ENCODE results near the gene TAOK2.

The TAOK2 gene

DNA sequence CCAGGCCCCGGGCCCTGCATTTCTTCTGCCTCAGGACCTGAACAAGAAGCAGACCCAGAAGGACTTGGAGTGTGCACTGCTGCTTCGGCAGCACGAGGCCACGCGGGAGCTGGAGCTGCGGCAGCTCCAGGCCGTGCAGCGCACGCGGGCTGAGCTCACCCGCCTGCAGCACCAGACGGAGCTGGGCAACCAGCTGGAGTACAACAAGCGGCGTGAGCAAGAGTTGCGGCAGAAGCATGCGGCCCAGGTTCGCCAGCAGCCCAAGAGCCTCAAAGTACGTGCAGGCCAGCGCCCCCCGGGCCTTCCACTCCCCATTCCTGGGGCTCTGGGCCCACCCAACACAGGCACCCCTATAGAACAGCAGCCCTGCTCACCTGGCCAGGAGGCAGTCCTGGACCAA lies 12.6 kb downstream of the TAOK2 start:
- in situ Hi-C loops (cut with MboI; ENCODE audit: low sequenced_read_pairs), result no loop called here

DNA sequence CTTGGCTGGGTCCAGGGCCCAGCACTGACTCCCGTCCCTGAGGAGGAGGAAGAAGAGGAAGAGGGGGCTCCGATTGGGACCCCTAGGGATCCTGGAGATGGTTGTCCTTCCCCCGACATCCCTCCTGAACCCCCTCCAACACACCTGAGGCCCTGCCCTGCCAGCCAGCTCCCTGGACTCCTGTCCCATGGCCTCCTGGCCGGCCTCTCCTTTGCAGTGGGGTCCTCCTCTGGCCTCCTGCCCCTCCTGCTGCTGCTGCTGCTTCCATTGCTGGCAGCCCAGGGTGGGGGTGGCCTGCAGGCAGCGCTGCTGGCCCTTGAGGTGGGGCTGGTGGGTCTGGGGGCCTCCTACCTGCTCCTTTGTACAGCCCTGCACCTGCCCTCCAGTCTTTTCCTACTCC lies 13.3 kb downstream of the TAOK2 start:
- in situ Hi-C loops (cut with MboI; ENCODE audit: low sequenced_read_pairs), result no loop called here

DNA sequence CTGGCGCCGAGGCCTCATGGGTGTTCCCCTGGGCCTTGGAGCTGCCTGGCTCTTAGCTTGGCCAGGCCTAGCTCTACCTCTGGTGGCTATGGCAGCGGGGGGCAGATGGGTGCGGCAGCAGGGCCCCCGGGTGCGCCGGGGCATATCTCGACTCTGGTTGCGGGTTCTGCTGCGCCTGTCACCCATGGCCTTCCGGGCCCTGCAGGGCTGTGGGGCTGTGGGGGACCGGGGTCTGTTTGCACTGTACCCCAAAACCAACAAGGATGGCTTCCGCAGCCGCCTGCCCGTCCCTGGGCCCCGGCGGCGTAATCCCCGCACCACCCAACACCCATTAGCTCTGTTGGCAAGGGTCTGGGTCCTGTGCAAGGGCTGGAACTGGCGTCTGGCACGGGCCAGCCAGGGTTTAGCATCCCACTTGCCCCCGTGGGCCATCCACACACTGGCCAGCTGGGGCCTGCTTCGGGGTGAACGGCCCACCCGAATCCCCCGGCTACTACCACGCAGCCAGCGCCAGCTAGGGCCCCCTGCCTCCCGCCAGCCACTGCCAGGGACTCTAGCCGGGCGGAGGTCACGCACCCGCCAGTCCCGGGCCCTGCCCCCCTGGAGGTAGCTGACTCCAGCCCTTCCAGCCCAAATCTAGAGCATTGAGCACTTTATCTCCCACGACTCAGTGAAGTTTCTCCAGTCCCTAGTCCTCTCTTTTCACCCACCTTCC lies 13.9 kb downstream of the TAOK2 start:
- in situ Hi-C loops (cut with MboI; ENCODE audit: low sequenced_read_pairs), result no loop called here

DNA sequence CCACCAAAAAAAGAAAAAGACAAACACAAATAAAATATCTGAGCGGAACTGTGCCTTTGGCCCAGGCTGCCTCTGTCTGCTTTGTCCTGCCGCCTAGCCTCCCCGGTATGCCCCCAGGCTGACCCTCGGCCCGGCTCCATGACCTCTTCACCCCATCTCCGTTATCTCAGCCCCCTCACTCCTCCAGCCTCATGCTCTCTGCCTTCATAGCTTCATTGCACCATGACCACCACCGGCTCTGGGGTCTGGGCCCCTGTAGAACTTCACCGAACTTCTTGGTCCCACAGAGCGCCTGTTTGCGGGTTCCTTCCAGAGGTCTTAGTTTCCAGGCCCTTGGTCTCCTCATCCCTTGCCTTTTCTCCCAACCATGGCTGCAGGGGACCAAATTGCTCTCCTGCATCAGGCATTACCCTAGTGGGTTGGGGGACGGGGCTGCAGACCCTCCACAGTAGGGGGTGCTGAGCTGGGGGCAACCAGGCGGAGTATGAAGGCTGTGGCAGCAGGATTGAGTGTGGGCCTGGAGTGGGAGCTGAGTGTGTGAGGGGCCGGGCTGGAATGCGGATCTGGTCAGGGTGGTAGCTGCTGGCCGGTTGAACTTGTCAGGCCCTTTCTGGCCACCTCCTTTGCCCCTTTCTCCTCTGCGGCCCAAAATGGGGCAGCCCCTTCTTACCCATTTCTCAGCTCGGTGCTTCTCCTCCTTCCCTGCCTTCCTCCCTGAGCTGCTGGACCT lies 14.8 kb downstream of the TAOK2 start:
- in situ Hi-C loops (cut with MboI; ENCODE audit: low sequenced_read_pairs), result no loop called here

DNA sequence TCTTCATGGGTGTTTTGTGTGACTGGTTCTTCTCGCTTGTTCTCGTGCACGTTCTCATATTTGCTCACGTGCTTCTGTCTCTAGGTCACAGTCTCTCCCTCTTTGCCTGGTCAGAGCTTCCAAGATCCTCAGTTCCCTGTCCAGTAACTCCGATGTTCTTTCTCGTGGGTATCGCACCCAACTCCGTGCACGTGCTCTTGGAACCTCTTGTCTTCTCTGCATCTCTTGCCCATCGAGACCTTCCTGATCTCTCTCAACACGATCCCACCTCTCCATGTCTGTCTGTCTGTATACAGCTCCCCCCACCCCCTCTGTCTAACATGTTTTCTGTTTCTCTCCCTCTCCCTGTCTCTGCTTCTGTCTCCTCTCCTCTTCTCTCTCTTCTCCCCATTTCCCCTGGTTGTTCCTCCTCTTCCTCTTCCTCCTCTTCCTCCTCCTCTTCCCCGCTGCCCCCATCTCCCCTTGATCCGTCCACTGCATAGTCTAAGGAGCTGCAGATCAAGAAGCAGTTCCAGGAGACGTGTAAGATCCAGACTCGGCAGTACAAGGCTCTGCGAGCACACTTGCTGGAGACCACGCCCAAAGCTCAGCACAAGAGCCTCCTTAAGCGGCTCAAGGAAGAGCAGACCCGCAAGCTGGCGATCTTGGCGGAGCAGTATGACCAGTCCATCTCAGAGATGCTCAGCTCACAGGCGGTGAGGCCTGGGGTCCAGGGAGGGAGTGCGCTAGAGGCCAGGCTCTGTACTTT lies 15.6 kb downstream of the TAOK2 start:
- in situ Hi-C loops (cut with MboI; ENCODE audit: low sequenced_read_pairs), result no loop called here

DNA sequence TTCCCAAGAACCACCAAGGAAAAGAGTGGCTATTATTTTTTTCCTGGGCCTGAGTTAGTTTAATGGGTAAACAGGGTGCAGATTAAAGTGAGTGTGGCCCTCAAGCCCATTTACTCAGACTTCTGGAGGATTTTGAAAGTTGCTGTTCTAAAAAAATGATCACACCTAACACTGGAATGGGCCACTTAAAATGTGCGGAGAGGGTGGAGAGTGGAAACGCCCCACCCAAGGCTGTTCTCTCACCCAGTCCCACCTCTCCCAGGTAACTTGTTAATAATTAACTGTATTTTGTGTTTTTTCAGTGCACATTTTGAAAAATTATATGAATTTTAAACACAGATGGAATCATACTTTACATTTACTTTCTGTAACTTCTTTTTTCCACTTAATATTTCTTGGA lies 16.4 kb downstream of the TAOK2 start:
- in situ Hi-C loops (cut with MboI; ENCODE audit: low sequenced_read_pairs), result no loop called here

DNA sequence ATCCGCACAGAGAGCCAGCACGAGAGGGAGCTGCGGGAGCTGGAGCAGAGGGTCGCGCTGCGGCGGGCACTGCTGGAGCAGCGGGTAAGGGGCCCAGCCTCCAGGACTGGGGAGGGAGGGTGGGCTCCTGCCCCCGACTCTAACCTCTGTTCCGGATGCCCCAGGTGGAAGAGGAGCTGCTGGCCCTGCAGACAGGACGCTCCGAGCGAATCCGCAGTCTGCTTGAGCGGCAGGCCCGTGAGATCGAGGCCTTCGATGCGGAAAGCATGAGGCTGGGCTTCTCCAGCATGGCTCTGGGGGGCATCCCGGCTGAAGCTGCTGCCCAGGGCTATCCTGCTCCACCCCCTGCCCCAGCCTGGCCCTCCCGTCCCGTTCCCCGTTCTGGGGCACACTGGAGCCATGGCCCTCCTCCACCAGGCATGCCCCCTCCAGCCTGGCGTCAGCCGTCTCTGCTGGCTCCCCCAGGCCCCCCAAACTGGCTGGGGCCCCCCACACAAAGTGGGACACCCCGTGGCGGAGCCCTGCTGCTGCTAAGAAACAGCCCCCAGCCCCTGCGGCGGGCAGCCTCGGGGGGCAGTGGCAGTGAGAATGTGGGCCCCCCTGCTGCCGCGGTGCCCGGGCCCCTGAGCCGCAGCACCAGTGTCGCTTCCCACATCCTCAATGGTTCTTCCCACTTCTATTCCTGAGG lies 17.4 kb downstream of the TAOK2 start:
- in situ Hi-C loops (cut with MboI; ENCODE audit: low sequenced_read_pairs), result no loop called here

DNA sequence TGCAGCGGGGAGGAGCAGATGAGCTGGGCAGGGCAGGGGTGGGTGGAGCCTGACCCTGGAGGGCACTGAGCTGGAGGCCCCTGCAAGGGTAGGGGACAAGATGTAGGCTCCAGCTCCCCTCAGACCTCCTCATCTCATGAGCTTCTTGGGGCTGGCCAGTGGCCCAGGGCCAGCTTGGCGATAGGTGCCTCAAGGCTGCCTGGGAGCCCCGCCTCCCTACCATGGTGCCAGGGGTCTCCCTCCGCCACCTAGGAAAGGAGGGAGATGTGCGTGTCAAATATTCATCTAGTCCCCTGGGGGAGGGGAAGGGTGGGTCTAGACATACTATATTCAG lies 17.9 kb downstream of the TAOK2 start:
- in situ Hi-C loops (cut with MboI; ENCODE audit: low sequenced_read_pairs), result no loop called here

DNA sequence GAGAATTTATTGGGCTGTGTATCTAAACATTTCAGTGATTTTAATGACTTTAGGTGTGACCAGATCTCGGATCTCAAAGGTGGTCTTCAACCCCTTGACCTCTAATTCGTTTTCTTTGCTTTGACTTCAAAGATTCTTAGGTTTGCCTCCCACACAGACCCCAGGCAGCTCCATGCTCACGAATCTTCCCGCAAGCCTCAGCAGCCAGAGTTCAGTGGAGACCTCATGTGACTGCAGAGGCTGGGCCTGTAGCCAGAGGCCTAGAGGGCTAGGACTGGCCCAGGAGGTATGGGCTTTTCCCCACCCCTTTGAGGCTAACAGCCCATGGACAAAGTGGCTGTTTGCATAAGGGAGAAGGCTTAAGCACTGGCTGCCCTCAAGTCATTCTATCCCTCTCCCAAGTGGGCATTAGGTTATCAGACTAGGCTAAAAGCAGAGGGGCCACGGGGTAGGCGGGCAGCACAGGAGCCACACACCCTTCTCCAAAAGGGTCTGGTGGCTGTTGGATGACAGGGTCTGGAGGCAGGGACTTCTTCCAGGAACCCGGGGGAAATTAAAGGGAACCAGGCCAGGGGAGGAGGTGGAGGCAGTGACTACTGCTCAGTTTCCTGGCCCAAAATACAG lies 18.8 kb downstream of the TAOK2 start:
- in situ Hi-C loops (cut with MboI; ENCODE audit: low sequenced_read_pairs), result no loop called here

DNA sequence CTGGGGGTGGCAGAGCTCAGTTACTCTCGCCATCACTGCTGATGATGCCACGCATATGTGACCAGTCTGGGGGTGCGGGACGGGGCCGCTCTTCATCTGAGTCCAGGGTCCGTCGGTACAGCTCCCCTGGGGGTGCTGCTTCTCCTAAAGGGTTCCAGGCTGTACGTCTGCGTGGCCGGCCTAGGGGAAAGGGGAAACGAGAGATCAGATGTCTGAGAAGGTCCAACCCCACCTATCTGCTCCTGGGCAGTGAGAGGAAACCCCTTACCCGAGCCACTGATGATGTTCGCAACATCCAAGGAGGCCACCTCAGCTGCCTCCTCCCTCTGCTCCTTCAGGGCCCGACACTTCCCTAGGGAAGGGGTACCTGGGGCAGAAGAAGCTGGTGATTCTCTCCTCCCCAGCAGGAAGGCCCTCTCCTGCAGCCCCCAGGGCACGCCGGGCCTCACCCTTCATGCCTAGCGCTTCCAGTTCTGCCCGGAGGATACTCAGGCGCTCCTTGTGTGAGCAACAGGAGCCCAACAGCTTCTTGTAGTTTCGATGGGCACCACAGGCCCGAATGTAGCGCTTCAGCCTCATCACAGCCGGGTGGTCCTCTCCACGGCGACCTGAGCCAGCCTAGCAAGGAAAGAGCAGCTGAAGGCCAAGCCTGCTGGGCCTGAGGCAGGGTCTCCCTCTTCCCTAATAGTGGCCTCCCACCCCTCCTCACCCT lies 19.7 kb downstream of the TAOK2 start:
- in situ Hi-C loops (cut with MboI; ENCODE audit: low sequenced_read_pairs), result no loop called here

DNA sequence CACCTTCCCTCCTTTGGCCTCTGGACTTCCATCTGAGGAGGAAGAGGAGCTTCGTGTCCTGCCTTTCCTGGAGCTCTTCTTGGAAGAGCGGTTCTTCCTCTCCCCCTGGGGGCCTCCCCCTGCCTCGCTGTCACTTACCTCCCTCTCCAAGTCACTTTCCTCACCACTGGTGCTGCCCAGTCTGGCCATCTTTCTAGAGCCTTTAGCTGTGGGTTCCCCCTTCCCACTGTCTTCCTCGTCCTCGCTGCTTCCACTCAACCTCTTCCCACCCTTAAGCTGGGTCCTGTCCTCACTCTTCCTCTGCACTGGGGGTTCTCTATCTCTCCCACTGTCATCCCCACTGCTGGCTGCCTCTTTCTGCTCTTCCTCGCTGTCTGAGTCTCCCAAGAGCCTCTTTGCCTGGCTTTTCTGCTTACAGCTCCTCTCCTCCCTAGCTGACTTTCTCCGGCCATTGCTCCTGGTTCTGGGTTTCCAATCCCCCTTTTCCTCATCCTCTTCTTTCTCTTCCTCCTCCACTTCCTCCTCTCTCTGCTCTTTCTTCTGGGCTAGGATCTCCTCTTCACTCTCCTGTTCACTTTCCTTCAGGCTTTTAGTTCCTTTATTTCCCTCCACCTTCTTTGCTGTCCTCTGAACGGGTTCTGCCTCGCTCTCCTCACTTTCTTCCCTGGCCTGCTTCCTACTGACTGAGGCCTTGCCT lies 20.4 kb downstream of the TAOK2 start:
- in situ Hi-C loops (cut with MboI; ENCODE audit: low sequenced_read_pairs), result no loop called here

DNA sequence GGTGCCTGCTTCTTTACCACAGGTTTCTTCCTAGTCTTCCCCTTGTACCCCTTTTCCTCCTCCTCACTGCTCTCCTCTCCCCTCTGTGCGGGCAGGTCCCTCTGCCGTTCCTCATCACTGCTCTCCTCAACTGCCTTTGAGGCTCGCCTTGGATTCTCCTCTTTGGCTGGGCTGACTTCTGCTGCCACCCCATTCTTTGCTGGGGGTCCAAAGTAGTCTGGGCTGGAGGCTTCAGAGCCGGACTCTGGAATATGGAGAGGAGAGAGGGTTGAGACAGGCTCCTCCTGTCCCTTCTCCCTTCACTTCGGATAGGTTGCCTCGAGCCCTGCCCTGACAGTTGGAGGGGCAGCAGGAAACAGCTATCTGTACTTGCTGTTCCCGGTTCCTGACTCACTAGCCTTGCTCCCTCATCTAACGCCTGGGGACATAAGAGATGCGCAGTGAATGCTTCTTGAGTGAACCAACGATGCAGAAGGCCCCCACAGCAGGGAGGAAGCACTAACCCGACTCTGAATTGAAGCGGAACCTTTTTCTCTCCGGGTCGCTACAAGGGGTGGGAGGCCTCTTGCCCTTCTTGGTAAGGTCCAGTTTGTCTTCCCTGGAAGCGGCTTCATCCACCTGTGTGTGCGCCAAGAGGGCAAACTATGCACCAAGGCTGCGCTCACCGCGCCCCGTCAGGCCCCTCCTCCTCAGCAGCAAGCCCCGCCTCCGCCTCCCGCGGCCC lies 21.1 kb downstream of the TAOK2 start:
- in situ Hi-C loops (cut with MboI; ENCODE audit: low sequenced_read_pairs), result no loop called here

DNA sequence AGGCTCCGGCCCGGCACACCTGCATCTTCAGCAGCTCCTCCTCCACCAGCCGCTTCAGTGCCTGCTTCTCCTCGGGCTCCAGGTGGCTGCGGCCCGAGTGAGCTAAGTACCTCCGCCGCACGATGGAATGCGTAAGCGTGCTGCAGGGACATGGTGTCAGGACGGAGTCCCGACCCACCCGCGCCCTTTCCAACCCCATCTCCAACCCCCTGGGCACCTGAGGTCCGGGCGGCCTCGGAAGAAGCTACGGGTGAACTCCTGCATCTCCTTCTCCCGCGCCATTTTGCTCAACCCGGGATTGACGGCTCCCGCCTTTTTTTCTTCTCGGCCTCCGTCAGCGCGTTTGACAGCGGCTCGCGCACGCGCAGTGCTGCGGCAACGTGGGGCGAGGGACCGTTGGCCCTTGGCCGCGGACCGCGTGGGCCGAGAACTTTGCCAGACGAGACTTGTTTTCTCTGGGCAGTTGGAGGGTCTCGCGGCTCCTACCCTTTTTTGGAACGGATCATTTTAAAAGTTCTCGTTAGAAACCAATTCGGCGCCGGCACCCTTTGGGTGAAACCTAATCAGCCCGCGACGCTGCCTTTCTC lies 21.7 kb downstream of the TAOK2 start, which contains the start of gene HIRIP3:
Gene HIRIP3, minus strand, starts transcription at position 294 of the 587 bp plus-strand sequence. Its CDS starts 12 bp downstream, at position 282.
- in situ Hi-C loops (cut with MboI; ENCODE audit: low sequenced_read_pairs), result no loop called here

DNA sequence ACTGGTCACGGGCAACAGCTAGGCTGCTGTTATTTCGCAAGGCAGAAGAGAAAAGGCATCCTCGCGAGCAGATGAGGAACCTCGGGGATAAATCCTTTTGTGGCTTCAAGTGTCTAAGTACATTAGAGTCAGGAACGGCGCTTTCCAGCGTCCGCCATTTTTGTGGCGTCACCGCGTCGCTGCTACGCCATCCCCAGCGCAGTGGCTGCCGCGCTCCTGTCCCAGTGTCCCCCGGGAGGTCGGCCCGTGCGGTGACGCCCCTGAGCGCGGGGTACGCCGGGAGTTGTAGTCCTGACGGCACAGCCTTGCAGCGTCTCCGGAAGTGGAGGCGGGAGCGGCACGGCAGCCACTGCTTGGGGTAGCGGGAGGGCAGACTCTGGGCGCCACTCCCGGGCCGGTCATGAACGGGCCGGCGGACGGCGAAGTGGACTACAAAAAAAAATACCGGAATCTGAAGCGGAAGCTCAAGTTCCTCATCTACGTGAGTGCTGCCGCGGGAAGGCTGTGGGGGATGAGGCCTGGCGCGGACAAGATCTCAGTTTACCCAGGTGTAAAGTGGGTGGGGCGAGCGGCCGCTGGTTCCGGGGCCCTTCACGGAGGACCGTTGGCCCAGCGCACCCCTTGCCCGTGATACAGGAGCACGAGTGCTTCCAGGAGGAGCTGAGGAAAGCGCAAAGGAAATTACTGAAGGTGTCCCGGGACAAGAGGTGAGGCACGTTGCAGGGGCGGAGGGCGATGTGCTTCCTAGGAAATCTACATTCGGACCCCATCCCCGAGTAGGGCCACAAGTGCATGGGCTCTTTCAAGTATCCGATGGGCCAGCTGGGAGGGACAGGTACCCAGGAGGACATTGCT lies 22.5 kb downstream of the TAOK2 start, which contains the start of gene INO80E:
Gene INO80E, plus strand, starts transcription at position 331 of the 855 bp plus-strand sequence. Its CDS starts 70 bp downstream, at position 401.
- in situ Hi-C loops (cut with MboI; ENCODE audit: low sequenced_read_pairs), result no loop called here

DNA sequence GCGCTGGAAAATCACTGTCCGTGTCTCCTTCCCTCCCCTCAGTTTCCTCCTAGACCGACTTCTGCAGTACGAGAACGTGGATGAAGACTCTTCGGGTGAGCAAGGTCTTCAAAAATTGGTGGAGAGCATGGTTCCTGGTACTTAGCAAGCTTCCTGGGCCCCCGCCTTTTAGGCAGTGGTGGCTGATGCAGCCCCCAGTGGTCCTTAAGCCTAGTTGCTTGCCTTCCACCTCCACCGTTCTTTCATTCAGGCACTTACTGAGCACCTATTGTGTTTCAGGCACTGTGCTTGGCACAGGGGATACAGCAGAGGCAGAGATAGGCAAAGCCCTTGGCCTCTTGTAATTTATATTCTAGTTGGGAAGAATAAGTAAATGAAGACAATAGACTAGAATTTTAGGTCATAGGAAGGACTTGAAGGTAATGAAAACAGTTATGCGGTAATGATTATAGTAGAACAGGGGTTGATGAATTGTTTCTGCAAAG lies 23.1 kb downstream of the TAOK2 start:
- in situ Hi-C loops (cut with MboI; ENCODE audit: low sequenced_read_pairs), result no loop called here

DNA sequence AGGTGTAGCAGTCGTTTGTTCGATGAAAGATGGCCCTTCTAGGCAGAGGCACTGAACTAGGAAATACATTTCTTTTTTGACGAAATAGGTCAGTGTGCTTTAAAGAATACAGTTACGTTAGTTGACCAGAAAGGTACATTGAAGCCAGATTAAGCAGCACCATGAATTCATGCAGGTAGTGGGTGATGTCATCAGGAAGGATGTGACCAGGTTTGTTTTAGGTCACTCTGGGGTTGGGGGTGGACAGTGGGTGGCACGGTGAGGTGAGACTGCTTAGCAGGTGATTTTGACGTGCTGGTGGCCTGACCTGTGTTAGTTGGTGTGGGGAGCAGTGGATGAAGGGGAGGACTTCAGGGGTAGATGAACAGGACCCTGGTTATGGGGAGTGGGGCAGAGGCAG lies 25.9 kb downstream of the TAOK2 start:
- in situ Hi-C loops (cut with MboI; ENCODE audit: low sequenced_read_pairs), result loop anchor here (25.0 kb wide), 1 partner anchor 887 kb away; no protein-coding TSS in a partner anchor

All from HL-60/S4 treated with retinoic acid at 250 ng/mL for 4 days and 3 days (cell line).